Brain microvascular endothelial cell (primary cell): ENCODE results near the gene ATXN10.

ENCODE experiments used
- DNase-seq: peaks from one replicate; pipeline ENCODE4 v3.0.0-alpha.2; 2020
- H3K27ac ChIP-seq: fragments of 250-450 bp; sonication (Bioruptor Pico); 2 replicates; pipeline ENCODE4 v1.5.1; 2020; ENCODE audit warnings: mild to moderate bottlenecking, moderate library complexity
- H3K27me3 ChIP-seq: fragments of 250-450 bp; sonication (Bioruptor Pico); replicated peaks from 2 replicates; pipeline ENCODE4 v1.5.1; 2020; ENCODE audit warnings: mild to moderate bottlenecking
- H3K36me3 ChIP-seq: fragments of 250-450 bp; sonication (Bioruptor Pico); replicated peaks from 2 replicates; pipeline ENCODE4 v1.5.1; 2020; ENCODE audit warnings: mild to moderate bottlenecking
- H3K4me3 ChIP-seq: 2 replicates; pipeline ENCODE4 v1.5.1; 2011; ENCODE audit warnings: low read depth, mild to moderate bottlenecking, control low read depth, low read length, moderate library complexity
- CTCF ChIP-seq: IDR thresholded peaks from 2 replicates; pipeline ENCODE4 v1.5.1; 2011; ENCODE audit warnings: low read depth, mild to moderate bottlenecking, moderate library complexity, low read length, control low read depth, inconsistent platforms; ENCODE audit errors: missing control alignments
- in situ Hi-C: cut with HindIII; loops from 2 replicates; pipeline ENCODE4 v1.10.0; 2017; ENCODE audit warnings: low sequenced_read_pairs, low pct_ligation_motif_present

Gene ATXN10

GRCh38 chr22:45881524-45881875, 209.9 kb downstream of the ATXN10 start:
- Histone ChIP-seq H3K27me3 (peaks cover 51% of the 10 kb centered on the region), H3K27ac (no peak overlapping the region), H3K36me3 (no peaks in the 10 kb centered on the region), H3K4me3 (no peak overlapping the region)
- in situ Hi-C loops = no loop called here
- no peak for DNase-seq
- no peak for TF ChIP-seq CTCF

- Histone ChIP-seq H3K27me3 (peaks cover 39% of the 10 kb centered on the region), H3K36me3 (no peaks in the 10 kb centered on the region), H3K4me3 (no peak overlapping the region), H3K27ac (no peak overlapping the region)
- in situ Hi-C loops = no loop called here
- no peak for TF ChIP-seq CTCF
- DNase-seq = no peak
Measured at GRCh38 chr22:45882881-45883810, 211.5 kb downstream of the ATXN10 start.

GRCh38 chr22:45883811-45884170, 212.2 kb downstream of the ATXN10 start:
- no peak for DNase-seq
- in situ Hi-C loops = no loop called here
- H3K27ac ChIP-seq = no peak overlapping the region
- peaks cover 32% of the 10 kb centered on the region for H3K27me3 ChIP-seq
- no peak overlapping the region for H3K4me3 ChIP-seq
- H3K36me3 ChIP-seq = no peaks in the 10 kb centered on the region
- no peak for TF ChIP-seq CTCF

- Histone ChIP-seq H3K27me3 (peaks cover 29% of the 10 kb centered on the region), H3K4me3 (no peak overlapping the region), H3K27ac (no peak overlapping the region), H3K36me3 (no peaks in the 10 kb centered on the region)
- no peak for TF ChIP-seq CTCF
- in situ Hi-C loops = no loop called here
- DNase-seq = no peak
Measured at GRCh38 chr22:45884201-45885062, 212.8 kb downstream of the ATXN10 start.

GRCh38 chr22:45885171-45885840, 213.7 kb downstream of the ATXN10 start:
- in situ Hi-C loops = no loop called here
- no peaks in the 10 kb centered on the region for H3K36me3 ChIP-seq
- H3K27ac ChIP-seq = no peak overlapping the region
- TF ChIP-seq CTCF = no peak
- peaks cover 22% of the 10 kb centered on the region for H3K27me3 ChIP-seq
- DNase-seq = no peak
- H3K4me3 ChIP-seq = no peak overlapping the region
